HCT116 (cell line): ENCODE results near the gene SRGAP2C.
"Not testable (repeated sequence)": the region's sequence is repeated elsewhere in the genome, so short reads cannot be mapped to it uniquely, and the experiment has no call there.

ENCODE experiments used
- POLR2AphosphoS5 ChIP-seq: IDR thresholded peaks from 2 replicates; pipeline ENCODE4 v1.6.1; 2011; ENCODE audit warnings: mild to moderate bottlenecking, low read depth, low read length, moderate library complexity
- TF ChIP-seq, protein P1 (sequence below), 3 experiments: fragments of 200-600 bp in 1 of 3; sonication (generic) in 1 of 3; IDR thresholded peaks in 2 of 3; conservative IDR thresholded peaks in 1 of 3; 2 replicates each; pipeline ENCODE4 v1.5.1; 2012 to 2017; ENCODE audit warnings: low read depth in 2 of 3, low read length in 2 of 3, antibody characterized with exemption in 1 of 3, borderline replicate concordance in 1 of 3, control low read depth in 1 of 3, mild to moderate bottlenecking in 1 of 3, mixed read lengths in 1 of 3, mixed run types in 1 of 3, moderate library complexity in 1 of 3; ENCODE audit not compliant: insufficient read depth in 1 of 3

DNA sequence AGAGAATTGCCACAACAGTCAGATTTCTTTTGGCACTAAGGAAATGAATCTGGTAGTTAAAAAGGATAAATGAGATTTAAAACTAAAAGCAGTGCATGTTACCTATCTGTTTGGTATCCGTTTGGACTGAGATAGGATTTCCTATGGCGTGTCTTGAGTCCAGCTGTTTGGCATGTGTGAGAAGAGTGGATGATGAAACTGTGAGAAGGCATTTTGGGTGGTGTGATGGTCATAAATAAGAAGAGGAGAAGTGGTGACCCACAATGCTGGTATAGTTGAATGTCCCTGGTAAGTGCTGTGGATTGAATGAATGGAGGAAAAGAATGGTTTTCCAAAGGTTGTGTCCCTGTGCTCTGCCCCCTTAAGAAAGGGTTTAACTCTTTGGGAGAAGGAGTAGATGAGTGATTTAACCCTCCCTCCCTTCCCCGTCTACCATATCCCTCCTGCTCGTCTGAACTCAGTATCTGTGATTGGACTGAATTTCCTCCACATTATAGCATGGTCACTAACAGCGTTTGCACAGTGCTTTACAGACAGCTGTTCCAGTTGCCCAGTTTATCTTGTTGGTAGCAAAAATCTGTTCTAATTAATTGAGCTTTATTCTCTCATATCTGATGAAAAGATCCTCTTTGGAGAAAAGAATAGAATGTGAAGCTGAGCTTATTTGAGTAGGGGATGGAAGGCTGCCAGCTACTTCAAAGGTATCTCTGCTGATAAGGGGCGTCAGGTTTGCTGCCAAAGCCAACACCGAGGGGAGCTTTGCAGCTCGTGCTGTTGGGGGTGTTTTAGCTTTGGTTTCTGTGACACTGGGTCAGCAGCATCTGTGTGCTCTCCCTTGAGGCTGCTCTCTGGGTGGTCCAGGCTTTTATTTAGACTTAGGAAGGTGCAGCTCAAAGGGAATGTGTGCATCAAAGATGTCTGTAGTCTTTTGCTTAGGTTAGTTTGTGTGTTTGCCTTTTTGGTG, 148.1 kb downstream of the SRGAP2C start:
- TF ChIP-seq, protein P1, sequence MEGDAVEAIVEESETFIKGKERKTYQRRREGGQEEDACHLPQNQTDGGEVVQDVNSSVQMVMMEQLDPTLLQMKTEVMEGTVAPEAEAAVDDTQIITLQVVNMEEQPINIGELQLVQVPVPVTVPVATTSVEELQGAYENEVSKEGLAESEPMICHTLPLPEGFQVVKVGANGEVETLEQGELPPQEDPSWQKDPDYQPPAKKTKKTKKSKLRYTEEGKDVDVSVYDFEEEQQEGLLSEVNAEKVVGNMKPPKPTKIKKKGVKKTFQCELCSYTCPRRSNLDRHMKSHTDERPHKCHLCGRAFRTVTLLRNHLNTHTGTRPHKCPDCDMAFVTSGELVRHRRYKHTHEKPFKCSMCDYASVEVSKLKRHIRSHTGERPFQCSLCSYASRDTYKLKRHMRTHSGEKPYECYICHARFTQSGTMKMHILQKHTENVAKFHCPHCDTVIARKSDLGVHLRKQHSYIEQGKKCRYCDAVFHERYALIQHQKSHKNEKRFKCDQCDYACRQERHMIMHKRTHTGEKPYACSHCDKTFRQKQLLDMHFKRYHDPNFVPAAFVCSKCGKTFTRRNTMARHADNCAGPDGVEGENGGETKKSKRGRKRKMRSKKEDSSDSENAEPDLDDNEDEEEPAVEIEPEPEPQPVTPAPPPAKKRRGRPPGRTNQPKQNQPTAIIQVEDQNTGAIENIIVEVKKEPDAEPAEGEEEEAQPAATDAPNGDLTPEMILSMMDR (IDR thresholded peaks at IDR 0.05 in 2 of 3, conservative IDR thresholded peaks at IDR 0.05 in 1 of 3; ENCODE audit: borderline replicate concordance in 1 of 3, insufficient read depth in 1 of 3, low read depth in 2 of 3, low read length in 2 of 3): not testable (repeated sequence)
- TF ChIP-seq POLR2AphosphoS5: not testable (repeated sequence)
